ENCODE results near the gene TRIM14. TPM values are rescaled to one million over a fixed set of nuclear protein-coding genes. Genes with fewer than 3 reads are reported as not detected.

TRIM14 gene
- total RNA-seq, 6 experiments from 2014 or later: 22.6 to 34.6 (median 27.3) TPM

GRCh38 chr9:98154678-98155077 is 35.7 kb upstream of the TRIM14 start:
- ATAC-seq: no peak
- Histone ChIP-seq H3K27me3 (no peaks in the 10 kb centered on the region), H3K4me1 (peaks cover 0 to 16% (median 6%) of the 10 kb centered on the region in 4 donors), H3K27ac (no peak overlapping the region), H3K4me3 (no peak overlapping the region), H3K36me3 (no peaks in the 10 kb centered on the region), H3K9me3 (no peaks in the 10 kb centered on the region)
- TF ChIP-seq POLR2A (IDR thresholded peaks at IDR 0.05): no peak
- TF ChIP-seq CTCF (IDR thresholded peaks at IDR 0.05): no peak
- intact Hi-C loops (cut with DNase I): no loop called here
- 96% methylated on average over 2 of the region's 2 CpGs for WGBS (ENCODE audit: insufficient coverage, low coverage, low lambda C conversion rate, missing lambda C conversion rate)
- DNase-seq: no peak

GRCh38 chr9:98152526-98152925 is 33.5 kb upstream of the TRIM14 start:
- Histone ChIP-seq H3K36me3 (no peaks in the 10 kb centered on the region), H3K27me3 (no peaks in the 10 kb centered on the region), H3K4me1 (peaks cover 0 to under 1% (median 0%) of the 10 kb centered on the region in 4 donors), H3K27ac (no peak overlapping the region), H3K4me3 (no peak overlapping the region), H3K9me3 (no peaks in the 10 kb centered on the region)
- no peak for DNase-seq
- no peak for ATAC-seq
- no peak for TF ChIP-seq CTCF (IDR thresholded peaks at IDR 0.05)
- no peak for TF ChIP-seq POLR2A (IDR thresholded peaks at IDR 0.05)
- intact Hi-C loops (cut with DNase I): no loop called here

- Histone ChIP-seq H3K27ac (no peak overlapping the region), H3K4me1 (peaks cover 0 to 13% (median 5%) of the 10 kb centered on the region in 4 donors), H3K36me3 (no peaks in the 10 kb centered on the region), H3K27me3 (no peaks in the 10 kb centered on the region), H3K4me3 (no peak overlapping the region), H3K9me3 (no peaks in the 10 kb centered on the region)
- DNase-seq (no peak), ATAC-seq (no peak)
- 70% methylated on average over 3 of the region's 3 CpGs for WGBS (ENCODE audit: insufficient coverage, low coverage, low lambda C conversion rate, missing lambda C conversion rate)
- TF ChIP-seq POLR2A (IDR thresholded peaks at IDR 0.05): no peak
- TF ChIP-seq CTCF (IDR thresholded peaks at IDR 0.05): no peak
- intact Hi-C loops (cut with DNase I): no loop called here
Measured at GRCh38 chr9:98150721-98151120, 31.7 kb upstream of the TRIM14 start.

GRCh38 chr9:98150164-98150563 is 31.1 kb upstream of the TRIM14 start:
- H3K36me3 ChIP-seq: no peaks in the 10 kb centered on the region
- DNase-seq (no peak), ATAC-seq (no peak)
- 80% methylated on average over 3 of the region's 7 CpGs for WGBS (ENCODE audit: insufficient coverage, low coverage, low lambda C conversion rate, missing lambda C conversion rate)
- no peaks in the 10 kb centered on the region for H3K9me3 ChIP-seq
- TF ChIP-seq POLR2A (IDR thresholded peaks at IDR 0.05): no peak
- TF ChIP-seq CTCF (IDR thresholded peaks at IDR 0.05): no peak
- peaks cover 0 to 18% (median 7%) of the 10 kb centered on the region in 4 donors for H3K4me1 ChIP-seq
- H3K27me3 ChIP-seq: no peaks in the 10 kb centered on the region
- no peak overlapping the region for H3K27ac ChIP-seq
- intact Hi-C loops (cut with DNase I): no loop called here
- no peak overlapping the region for H3K4me3 ChIP-seq

GRCh38 chr9:98149422-98149821 is 30.4 kb upstream of the TRIM14 start:
- intact Hi-C loops (cut with DNase I): no loop called here
- Histone ChIP-seq H3K27me3 (no peaks in the 10 kb centered on the region), H3K36me3 (no peaks in the 10 kb centered on the region), H3K27ac (no peak overlapping the region), H3K4me3 (no peak overlapping the region), H3K4me1 (peaks cover 0 to 19% (median 7%) of the 10 kb centered on the region in 4 donors), H3K9me3 (no peaks in the 10 kb centered on the region)
- 55% methylated on average over 1 of the region's 3 CpGs for WGBS (ENCODE audit: insufficient coverage, low coverage, low lambda C conversion rate, missing lambda C conversion rate)
- no peak for DNase-seq
- ATAC-seq: no peak
- TF ChIP-seq POLR2A (IDR thresholded peaks at IDR 0.05): no peak

Measured in right lobe of liver (tissue), 6 donors.